ENCODE measurements around the gene VPS13D. TPM values are rescaled to one million over a fixed set of nuclear protein-coding genes. Genes with fewer than 3 reads are reported as not detected.

VPS13D gene
- total and polyA plus RNA-seq, 2 experiments from 2014 or later: 10.7 to 34.9 TPM

- Histone ChIP-seq H3K4me1 (ENCODE audit: insufficient read depth) (peaks cover 9% of the 10 kb centered on the region), H4K20me1 (replicated peaks; ENCODE audit: insufficient read depth) (no peaks in the 10 kb centered on the region), H3K36me3 (ENCODE audit: insufficient read depth) (peaks cover 11% of the 10 kb centered on the region), H3F3A (replicated peaks; ENCODE audit: low read depth) (no peaks in the 10 kb centered on the region), H3K27ac (ENCODE audit: low read depth) (no peak overlapping the region), H2AFZ (no peak overlapping the region), H3K79me2 (replicated peaks; ENCODE audit: insufficient read depth) (no peaks in the 10 kb centered on the region), H3K4me3 (no peak overlapping the region), H3K4me2 (no peak overlapping the region), H3K9me2 (ENCODE audit: insufficient read depth) (0 out of 2 replicates have a peak, but pooled peaks cover 4% of the 10 kb centered on the region), H3K27me3 (ENCODE audit: insufficient read depth) (no peaks in the 10 kb centered on the region)
- TF ChIP-seq ETS1 (IDR thresholded peaks at IDR 0.05) (no peak), ZNF331 (CRISPR knock-in tag; IDR thresholded peaks at IDR 0.05; ENCODE audit: low read depth) (no peak)
- Mint-ChIP-seq H3K27me3 (ENCODE audit: insufficient read depth, low read depth, poor library complexity) (no peaks in the 10 kb centered on the region), H3K4me3 (no peak overlapping the region), H3K9me3 (peaks cover 21% of the 10 kb centered on the region), H3K36me3 (ENCODE audit: low read depth) (peaks cover 27% of the 10 kb centered on the region), H3K27ac (no peak overlapping the region), H3K4me1 (peaks cover 12% of the 10 kb centered on the region)
- no peak for ATAC-seq
- no peak for DNase-seq (ENCODE audit: low spot score)
These were observed 247.5 kb downstream of the VPS13D start for GRCh38 chr1:12477314-12477713.

DNA sequence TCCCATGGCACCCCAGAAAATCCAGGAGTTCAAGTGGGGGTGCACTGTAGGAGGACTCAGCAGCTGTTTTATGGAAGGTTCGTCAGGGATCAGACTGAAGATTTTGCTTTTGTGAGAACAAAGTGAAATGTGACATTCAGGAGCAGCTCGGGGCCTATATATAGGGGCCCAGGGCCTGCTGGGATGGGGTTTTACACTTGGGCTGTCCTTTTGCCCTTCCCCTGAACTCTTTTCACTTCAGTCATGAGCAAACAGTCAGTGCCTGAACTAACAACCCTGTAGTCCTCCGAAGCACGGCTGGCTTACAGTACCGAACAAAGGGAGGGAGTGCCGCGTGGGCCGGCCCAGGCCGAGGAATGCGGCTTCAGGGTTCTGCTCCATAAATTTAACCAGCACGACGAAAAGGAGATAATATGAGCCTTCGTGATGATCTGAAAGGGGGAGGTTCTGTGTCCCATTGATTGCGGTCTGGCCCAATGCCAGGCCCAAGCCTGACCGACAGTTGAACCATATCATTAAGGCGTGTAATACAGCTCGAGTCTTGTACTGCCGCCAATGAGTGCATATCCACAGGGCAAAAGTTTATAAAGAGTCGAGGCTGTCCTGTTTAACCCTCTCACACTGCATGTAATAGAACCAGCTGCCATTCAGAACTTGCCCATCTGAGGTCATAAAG, 248.2 kb downstream of the VPS13D start:
- H3K27me3 ChIP-seq (ENCODE audit: insufficient read depth): no peaks in the 10 kb centered on the region
- H3K4me2 ChIP-seq: no peak overlapping the region
- Mint-ChIP-seq H3K4me1 (peaks cover 12% of the 10 kb centered on the region), H3K4me3 (no peak overlapping the region), H3K36me3 (ENCODE audit: low read depth) (peaks cover 21% of the 10 kb centered on the region), H3K27me3 (ENCODE audit: insufficient read depth, low read depth, poor library complexity) (no peaks in the 10 kb centered on the region), H3K9me3 (peaks cover 17% of the 10 kb centered on the region), H3K27ac (peak overlapping the region; percentile 11; the same call in 1 of the 2 replicates)
- H3K4me1 ChIP-seq (ENCODE audit: insufficient read depth): peaks cover 9% of the 10 kb centered on the region
- no peak overlapping the region for H3K4me3 ChIP-seq
- no peaks in the 10 kb centered on the region for H4K20me1 ChIP-seq (replicated peaks; ENCODE audit: insufficient read depth)
- ATAC-seq: peak; percentile 87
- peaks cover 11% of the 10 kb centered on the region for H3K36me3 ChIP-seq (ENCODE audit: insufficient read depth)
- H3F3A ChIP-seq (replicated peaks; ENCODE audit: low read depth): no peaks in the 10 kb centered on the region
- TF ChIP-seq ETS1 (IDR thresholded peaks at IDR 0.05) (no peak), NANOG (IDR thresholded peaks at IDR 0.05; ENCODE audit: borderline replicate concordance) (no peak)
- no peaks in the 10 kb centered on the region for H3K79me2 ChIP-seq (replicated peaks; ENCODE audit: insufficient read depth)
- H3K9me2 ChIP-seq (ENCODE audit: insufficient read depth): 0 out of 2 replicates have a peak, but pooled peaks cover 4% of the 10 kb centered on the region
- no peak overlapping the region for H2AFZ ChIP-seq
- DNase-seq (ENCODE audit: low spot score): peak; percentile 42
- no peak overlapping the region for H3K27ac ChIP-seq (ENCODE audit: low read depth)

GRCh38 chr1:12478612-12478985, 248.8 kb downstream of the VPS13D start:
- Histone ChIP-seq H3F3A (replicated peaks; ENCODE audit: low read depth) (no peaks in the 10 kb centered on the region), H3K27ac (ENCODE audit: low read depth) (no peak overlapping the region), H3K4me3 (no peak overlapping the region), H3K27me3 (ENCODE audit: insufficient read depth) (no peaks in the 10 kb centered on the region), H4K20me1 (replicated peaks; ENCODE audit: insufficient read depth) (no peaks in the 10 kb centered on the region), H3K4me1 (ENCODE audit: insufficient read depth) (peaks cover 9% of the 10 kb centered on the region), H3K4me2 (no peak overlapping the region), H3K9me2 (ENCODE audit: insufficient read depth) (0 out of 2 replicates have a peak, but pooled peaks cover 4% of the 10 kb centered on the region), H3K36me3 (ENCODE audit: insufficient read depth) (peaks cover 6% of the 10 kb centered on the region; the same call in 1 of the 2 replicates), H3K79me2 (replicated peaks; ENCODE audit: insufficient read depth) (no peaks in the 10 kb centered on the region), H2AFZ (no peak overlapping the region)
- ATAC-seq (peak; percentile 25), DNase-seq (ENCODE audit: low spot score) (no peak)
- H3K9me3 Mint-ChIP-seq: peaks cover 12% of the 10 kb centered on the region
- peaks cover 16% of the 10 kb centered on the region for H3K36me3 Mint-ChIP-seq (ENCODE audit: low read depth)
- H3K4me1 Mint-ChIP-seq: peaks cover 12% of the 10 kb centered on the region
- no peak for TF ChIP-seq EZH2 (IDR thresholded peaks at IDR 0.05; ENCODE audit: low read depth, unreplicated experiment)
- no peak for TF ChIP-seq ZNF114 (CRISPR knock-in tag; IDR thresholded peaks at IDR 0.05)
- no peak for TF ChIP-seq STAT1 (IDR thresholded peaks at IDR 0.05; ENCODE audit: unreplicated experiment)
- no peak for TF ChIP-seq ETS1 (IDR thresholded peaks at IDR 0.05)
- TF ChIP-seq EZH2phosphoT487 (IDR thresholded peaks at IDR 0.05; ENCODE audit: unreplicated experiment): no peak
- no peak overlapping the region for H3K4me3 Mint-ChIP-seq
- H3K27me3 Mint-ChIP-seq (ENCODE audit: insufficient read depth, low read depth, poor library complexity): no peaks in the 10 kb centered on the region
- H3K27ac Mint-ChIP-seq: no peak overlapping the region; the same call in 1 of the 2 replicates

All from GM23338 (cell line).